Mesenteric fat pad (tissue), 1 donor: ENCODE data around the gene SRRT. TPM values are rescaled to one million over a fixed set of nuclear protein-coding genes. Genes with fewer than 3 reads are reported as not detected.

Source experiments
- DNase-seq: peaks from one replicate; pipeline ENCODE4 v3.0.0-alpha.2; 2020; ENCODE audit warnings: low spot score
- long read RNA-seq: library from polyadenylated mRNA; unstranded; transcript quantifications from one replicate; pipeline ENCODE4 v2.0.0, GENCODE V29; 2020
- total RNA-seq: library from RNA; stranded (reverse); fragmentation: NEBNext Ultra II Directional; extraction: Animal tissue kit (Norgen Biotek cat#: 25700); gene quantifications from one replicate; pipeline ENCODE4 v1.2.1, GENCODE V29; 2021
- donor health status: DM: yes; HTN: yes; CAD: no.

SRRT gene
- total RNA-seq: 135 TPM
- long read RNA-seq, transcript SRRT-216 (20 exons, 2,955 nt): minor isoform, 18 of 185 reads
- long read RNA-seq, transcript SRRT-215 (20 exons, 2,964 nt): minor isoform, 40 of 185 reads
- long read RNA-seq, transcript SRRT-217 (20 exons, 2,893 nt): minor isoform, 7 of 185 reads
- long read RNA-seq, transcript SRRT-213 (20 exons, 2,905 nt): major isoform, 53 of 185 reads
- long read RNA-seq, partial matches to known transcripts: 61 of 185 reads
- long read RNA-seq, other reads (novel, unspliced or antisense): 6 of 185 reads

- peak; percentile 99 for DNase-seq
Measured at GRCh38 chr7:100874577-100875355, at the start of gene SRRT. SRRT (plus strand) TSS chr7:100875103; CDS start chr7:100875591, 488 bp downstream.

GRCh38 chr7:100825215-100825671, 49.7 kb upstream of the SRRT start:
- DNase-seq: no peak

GRCh38 chr7:100825751-100826513, 49.0 kb upstream of the SRRT start:
- DNase-seq: no peak

- no peak for DNase-seq
Measured at GRCh38 chr7:100826514-100827329, 48.2 kb upstream of the SRRT start.

- no peak for DNase-seq
Measured at GRCh38 chr7:100827330-100828226, 47.3 kb upstream of the SRRT start, which contains the start of gene EPHB4. EPHB4 (minus strand) TSS chr7:100827523; CDS start chr7:100827030, 493 bp downstream.

- no peak for DNase-seq
Measured at GRCh38 chr7:100829150-100829716, 45.7 kb upstream of the SRRT start.

- no peak for DNase-seq
Measured at GRCh38 chr7:100830396-100830795, 44.5 kb upstream of the SRRT start.

- no peak for DNase-seq
Measured at GRCh38 chr7:100832281-100832633, 42.6 kb upstream of the SRRT start.

GRCh38 chr7:100835903-100836811, 38.7 kb upstream of the SRRT start:
- DNase-seq: no peak

GRCh38 chr7:100836812-100837098, 38.1 kb upstream of the SRRT start:
- DNase-seq: no peak

GRCh38 chr7:100837099-100837836, 37.6 kb upstream of the SRRT start:
- DNase-seq: peak; percentile 95

GRCh38 chr7:100839361-100839760, 35.5 kb upstream of the SRRT start:
- no peak for DNase-seq

GRCh38 chr7:100840470-100841100, 34.3 kb upstream of the SRRT start:
- no peak for DNase-seq

- no peak for DNase-seq
Measured at GRCh38 chr7:100847360-100847759, 27.5 kb upstream of the SRRT start.

GRCh38 chr7:100852048-100852872, 22.6 kb upstream of the SRRT start, which contains the start of gene SLC12A9:
SLC12A9 (plus strand) TSS chr7:100852713; CDS start chr7:100854198, 1,485 bp downstream.
- peak; percentile 95 for DNase-seq

GRCh38 chr7:100854146-100854895, 20.6 kb upstream of the SRRT start:
- no peak for DNase-seq
